Mesenchymal stem cell (in vitro differentiated cells and primary cell): ENCODE measurements around the gene MTERF2.
"Not testable (repeated sequence)": the region's sequence is repeated elsewhere in the genome, so short reads cannot be mapped to it uniquely, and the experiment has no call there.

Experiments used
- DNase-seq: peaks from one replicate; pipeline ENCODE4 v3.0.0-alpha.2; 2013
- H2AFZ ChIP-seq: one replicate; pipeline ENCODE4 v1.6.1; 2013; ENCODE audit warnings: low read depth, mild to moderate bottlenecking, control low read depth, inconsistent platforms, low read length, moderate library complexity
- H2AK5ac ChIP-seq: 2 replicates; pipeline ENCODE4 v1.6.1; 2013; ENCODE audit warnings: low read length, moderate library complexity, mild to moderate bottlenecking, inconsistent platforms; ENCODE audit not compliant: severe bottlenecking
- H2BK120ac ChIP-seq: one replicate; pipeline ENCODE4 v1.6.1; 2013; ENCODE audit warnings: low read depth, mild to moderate bottlenecking, inconsistent platforms, low read length, moderate library complexity
- H2BK12ac ChIP-seq, 2 experiments: one replicate each; pipeline ENCODE4 v1.6.1; 2013; ENCODE audit warnings: inconsistent platforms in 2 of 2, low read length in 2 of 2, mild to moderate bottlenecking in 2 of 2, moderate library complexity in 2 of 2, control low read depth in 1 of 2
- H2BK15ac ChIP-seq: one replicate; pipeline ENCODE4 v1.6.1; 2013; ENCODE audit warnings: mild to moderate bottlenecking, low read depth, inconsistent platforms; ENCODE audit not compliant: poor library complexity, severe bottlenecking
- H2BK5ac ChIP-seq: 2 replicates; pipeline ENCODE4 v1.6.1; 2013; ENCODE audit warnings: low read depth, mild to moderate bottlenecking, low read length, control low read depth, inconsistent platforms; ENCODE audit not compliant: poor library complexity, severe bottlenecking
- H3K14ac ChIP-seq, 2 experiments: one replicate each; pipeline ENCODE4 v1.6.1; 2013; ENCODE audit warnings: inconsistent platforms in 2 of 2, low read length in 2 of 2, control low read depth in 1 of 2, mild to moderate bottlenecking in 1 of 2, moderate library complexity in 1 of 2
- H3K18ac ChIP-seq, 2 experiments: one replicate each; pipeline ENCODE4 v1.6.1; 2013; ENCODE audit warnings: inconsistent platforms in 2 of 2, low read length in 2 of 2, control low read depth in 1 of 2, low read depth in 1 of 2, mild to moderate bottlenecking in 1 of 2
- H3K23ac ChIP-seq, 2 experiments: one replicate each; pipeline ENCODE4 v1.6.1; 2013; ENCODE audit warnings: inconsistent platforms in 2 of 2, low read length in 2 of 2, mild to moderate bottlenecking in 2 of 2, moderate library complexity in 2 of 2, control low read depth in 1 of 2
- H3K27ac ChIP-seq: 2 replicates; pipeline ENCODE4 v1.5.1; 2013; ENCODE audit warnings: mild to moderate bottlenecking, moderate library complexity, low read length, control low read depth, inconsistent platforms; ENCODE audit not compliant: poor library complexity, severe bottlenecking
- H3K27me3 ChIP-seq, 2 experiments: 2 replicates each; pipeline versions ENCODE4 v1.6.1 to v1.7.0; 2013; ENCODE audit warnings: low read length in 2 of 2, mild to moderate bottlenecking in 2 of 2, moderate library complexity in 2 of 2, control low read depth in 1 of 2, inconsistent platforms in 1 of 2; ENCODE audit not compliant: control insufficient read depth in 1 of 2, insufficient read depth in 1 of 2
- H3K36me3 ChIP-seq, 2 experiments: 2 replicates each; pipeline versions ENCODE4 v1.6.1 to v1.7.0; 2013; ENCODE audit warnings: low read length in 2 of 2, control low read depth in 1 of 2, inconsistent platforms in 1 of 2, low read depth in 1 of 2, mild to moderate bottlenecking in 1 of 2; ENCODE audit not compliant: insufficient read depth in 2 of 2, control insufficient read depth in 1 of 2
- H3K4ac ChIP-seq, 2 experiments: one replicate each; pipeline ENCODE4 v1.6.1; 2013; ENCODE audit warnings: inconsistent platforms in 2 of 2, low read length in 2 of 2, mild to moderate bottlenecking in 2 of 2, moderate library complexity in 2 of 2, control low read depth in 1 of 2, low read depth in 1 of 2
- H3K4me1 ChIP-seq: 2 replicates; pipeline ENCODE4 v1.6.1; 2013; ENCODE audit warnings: low read depth, low read length, control low read depth; ENCODE audit not compliant: control insufficient read depth, insufficient read depth
- H3K4me2 ChIP-seq: 2 replicates; pipeline ENCODE4 v1.6.1; 2013; ENCODE audit warnings: low read length, mild to moderate bottlenecking, inconsistent platforms; ENCODE audit not compliant: poor library complexity, severe bottlenecking
- H3K4me3 ChIP-seq, 2 experiments: 2 replicates each; pipeline versions ENCODE4 v1.5.1 to v1.7.0; 2013; ENCODE audit warnings: low read length in 2 of 2, mild to moderate bottlenecking in 2 of 2, control low read depth in 1 of 2, low read depth in 1 of 2; ENCODE audit not compliant: insufficient read depth in 1 of 2
- H3K79me1 ChIP-seq: replicated peaks from 2 replicates; pipeline ENCODE4 v1.6.1; 2013; ENCODE audit warnings: mild to moderate bottlenecking, control low read depth, low read length, inconsistent platforms; ENCODE audit not compliant: poor library complexity, severe bottlenecking
- H3K9ac ChIP-seq: 2 replicates; pipeline ENCODE4 v1.7.0; 2013; ENCODE audit warnings: mild to moderate bottlenecking, low read length, moderate library complexity
- H3K9me3 ChIP-seq: 2 replicates; pipeline ENCODE4 v1.7.0; 2013; ENCODE audit warnings: mild to moderate bottlenecking, low read length; ENCODE audit not compliant: control insufficient read depth
- H4K8ac ChIP-seq: one replicate; pipeline ENCODE4 v1.6.1; 2013; ENCODE audit warnings: inconsistent platforms, mild to moderate bottlenecking, low read length, moderate library complexity
- H4K91ac ChIP-seq: one replicate; pipeline ENCODE4 v1.6.1; 2013; ENCODE audit warnings: mild to moderate bottlenecking, low read length, inconsistent platforms
- WGBS: methylation state at CpG from one replicate; pipeline ENCODE4 v1.1.7; 2013; ENCODE audit warnings: mixed read lengths; 5-methylcytosine and 5-hydroxymethylcytosine counted together

The MTERF2 gene

GRCh38 chr12:107007411-107007810 lies 20.5 kb upstream of the MTERF2 start:
- DNase-seq = no peak
- H3K9me3 ChIP-seq = no peaks in the 10 kb centered on the region
- WGBS = 100% methylated on average over 3 of the region's 4 CpGs
- H2BK5ac ChIP-seq = no peak overlapping the region
- H3K4ac ChIP-seq = no peak overlapping the region
- no peak overlapping the region for H2BK120ac ChIP-seq
- H3K14ac ChIP-seq = no peak overlapping the region
- H3K27ac ChIP-seq = no peak overlapping the region
- H3K36me3 ChIP-seq = peaks cover 2% of the 10 kb centered on the region in 2 experiments
- no peak overlapping the region for H2BK12ac ChIP-seq
- no peak overlapping the region for H2AFZ ChIP-seq
- H3K9ac ChIP-seq = no peak overlapping the region
- H3K79me1 ChIP-seq = peaks cover 12% of the 10 kb centered on the region
- no peak overlapping the region for H4K91ac ChIP-seq
- H2AK5ac ChIP-seq = no peak overlapping the region
- H4K8ac ChIP-seq = no peak overlapping the region
- no peak overlapping the region for H3K4me2 ChIP-seq
- H2BK15ac ChIP-seq = no peak overlapping the region
- no peak overlapping the region for H3K23ac ChIP-seq
- no peak overlapping the region for H3K18ac ChIP-seq
- no peaks in the 10 kb centered on the region for H3K27me3 ChIP-seq
- no peaks in the 10 kb centered on the region for H3K4me1 ChIP-seq
- no peak overlapping the region for H3K4me3 ChIP-seq

- not testable (repeated sequence) for H3K4me2 ChIP-seq, H2AFZ ChIP-seq, H2AK5ac ChIP-seq, H3K4me3 ChIP-seq, H3K79me1 ChIP-seq, H3K27ac ChIP-seq, H3K4ac ChIP-seq, H3K9ac ChIP-seq, H3K4me1 ChIP-seq, H3K14ac ChIP-seq, H3K23ac ChIP-seq, H3K18ac ChIP-seq, H4K91ac ChIP-seq, H2BK5ac ChIP-seq, H2BK12ac ChIP-seq, DNase-seq, H3K27me3 ChIP-seq, H3K9me3 ChIP-seq, H2BK15ac ChIP-seq, H4K8ac ChIP-seq, H2BK120ac ChIP-seq
- 100% methylated on average over 1 of the region's 4 CpGs for WGBS
- peaks cover 3 to 16% of the 10 kb centered on the region in 2 experiments for H3K36me3 ChIP-seq
These were observed 15.7 kb upstream of the MTERF2 start for GRCh38 chr12:107002665-107003064.

- no peak overlapping the region for H3K23ac ChIP-seq
- no peak overlapping the region for H2AFZ ChIP-seq
- DNase-seq = no peak
- WGBS = 93% methylated on average over 4 of the region's 6 CpGs
- H2AK5ac ChIP-seq = no peak overlapping the region
- no peak overlapping the region for H3K18ac ChIP-seq
- no peak overlapping the region for H3K14ac ChIP-seq
- no peak overlapping the region for H2BK120ac ChIP-seq
- no peaks in the 10 kb centered on the region for H3K9me3 ChIP-seq
- H2BK12ac ChIP-seq = no peak overlapping the region
- no peak overlapping the region for H2BK5ac ChIP-seq
- H3K9ac ChIP-seq = peak overlapping the region; percentile 78
- H4K8ac ChIP-seq = no peak overlapping the region
- H3K4me2 ChIP-seq = no peak overlapping the region
- no peak overlapping the region for H2BK15ac ChIP-seq
- no peaks in the 10 kb centered on the region for H3K27me3 ChIP-seq
- H4K91ac ChIP-seq = no peak overlapping the region
- no peak overlapping the region for H3K4ac ChIP-seq
- peaks cover 7 to 32% of the 10 kb centered on the region in 2 experiments for H3K36me3 ChIP-seq
- peaks cover 5% of the 10 kb centered on the region for H3K79me1 ChIP-seq
- H3K4me1 ChIP-seq = no peaks in the 10 kb centered on the region
- no peak overlapping the region for H3K27ac ChIP-seq
- no peak overlapping the region for H3K4me3 ChIP-seq
These were observed 12.5 kb upstream of the MTERF2 start for GRCh38 chr12:106999446-106999845.

- Histone ChIP-seq H3K18ac (no peak overlapping the region), H2BK5ac (no peak overlapping the region), H4K91ac (no peak overlapping the region), H3K27me3 (no peaks in the 10 kb centered on the region), H3K4me2 (no peak overlapping the region), H3K4me3 (no peak overlapping the region), H2AFZ (no peak overlapping the region), H3K4ac (no peak overlapping the region), H2BK15ac (no peak overlapping the region), H4K8ac (no peak overlapping the region), H2BK12ac (no peak overlapping the region), H3K23ac (no peak overlapping the region), H3K9ac (no peak overlapping the region), H2AK5ac (no peak overlapping the region), H3K14ac (no peak overlapping the region), H3K36me3 (peaks cover 7 to 32% of the 10 kb centered on the region in 2 experiments), H3K79me1 (peaks cover 5% of the 10 kb centered on the region), H3K4me1 (no peaks in the 10 kb centered on the region), H3K9me3 (no peaks in the 10 kb centered on the region), H2BK120ac (no peak overlapping the region), H3K27ac (no peak overlapping the region)
- WGBS = 100% methylated on average over 1 of the region's 1 CpG
- DNase-seq = no peak
These were observed 11.0 kb upstream of the MTERF2 start for GRCh38 chr12:106997916-106998315.
